GM12801 (cell line): ENCODE results near the gene AP5Z1.

Experiments
- TF ChIP-seq, protein P1 (sequence below): IDR thresholded peaks from one replicate; pipeline ENCODE4 v1.5.1; 2011; ENCODE audit warnings: control low read depth; ENCODE audit not compliant: insufficient read length; ENCODE audit errors: extremely low read depth

Gene AP5Z1

DNA sequence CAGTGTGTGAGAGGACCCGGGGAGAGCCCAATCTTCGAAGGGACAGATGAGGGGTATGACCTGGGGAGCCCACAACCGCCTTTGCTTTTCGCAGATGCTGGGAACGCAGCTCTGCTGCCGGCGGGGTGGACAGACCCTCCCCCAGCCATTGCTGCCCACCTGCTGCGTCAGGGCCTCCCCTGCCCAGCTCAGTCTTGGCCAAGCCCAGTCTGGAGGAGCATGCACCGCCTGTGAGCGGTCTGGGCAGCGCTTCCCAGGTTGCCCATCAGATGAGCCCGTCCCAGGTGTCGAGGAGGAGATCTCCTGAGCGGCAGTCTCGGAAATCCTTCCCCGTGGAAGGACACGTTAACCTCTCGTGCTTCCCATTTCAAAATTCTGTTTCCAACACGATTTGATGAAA, 17.3 kb upstream of the AP5Z1 start:
- TF ChIP-seq, protein P1, sequence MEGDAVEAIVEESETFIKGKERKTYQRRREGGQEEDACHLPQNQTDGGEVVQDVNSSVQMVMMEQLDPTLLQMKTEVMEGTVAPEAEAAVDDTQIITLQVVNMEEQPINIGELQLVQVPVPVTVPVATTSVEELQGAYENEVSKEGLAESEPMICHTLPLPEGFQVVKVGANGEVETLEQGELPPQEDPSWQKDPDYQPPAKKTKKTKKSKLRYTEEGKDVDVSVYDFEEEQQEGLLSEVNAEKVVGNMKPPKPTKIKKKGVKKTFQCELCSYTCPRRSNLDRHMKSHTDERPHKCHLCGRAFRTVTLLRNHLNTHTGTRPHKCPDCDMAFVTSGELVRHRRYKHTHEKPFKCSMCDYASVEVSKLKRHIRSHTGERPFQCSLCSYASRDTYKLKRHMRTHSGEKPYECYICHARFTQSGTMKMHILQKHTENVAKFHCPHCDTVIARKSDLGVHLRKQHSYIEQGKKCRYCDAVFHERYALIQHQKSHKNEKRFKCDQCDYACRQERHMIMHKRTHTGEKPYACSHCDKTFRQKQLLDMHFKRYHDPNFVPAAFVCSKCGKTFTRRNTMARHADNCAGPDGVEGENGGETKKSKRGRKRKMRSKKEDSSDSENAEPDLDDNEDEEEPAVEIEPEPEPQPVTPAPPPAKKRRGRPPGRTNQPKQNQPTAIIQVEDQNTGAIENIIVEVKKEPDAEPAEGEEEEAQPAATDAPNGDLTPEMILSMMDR: no peak

DNA sequence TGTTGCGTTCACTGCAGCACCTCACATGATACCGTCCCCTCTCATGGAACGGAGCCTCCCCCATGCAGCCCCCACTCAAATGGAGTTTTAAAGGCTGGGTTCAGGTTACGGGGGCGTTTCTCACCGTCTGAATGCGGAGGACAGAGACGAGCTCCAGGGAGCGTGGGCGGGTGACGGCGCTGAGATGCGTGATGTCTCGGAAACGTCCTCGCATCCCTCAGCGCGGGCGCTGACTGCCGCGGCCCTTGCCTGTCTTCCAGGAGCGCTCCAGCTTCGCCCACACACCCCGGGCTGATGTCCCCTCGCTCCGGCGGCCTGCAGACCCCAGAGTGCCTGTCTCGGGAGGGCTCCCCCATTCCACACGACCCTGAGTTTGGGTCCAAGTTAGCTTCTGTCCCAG, 16.6 kb upstream of the AP5Z1 start:
- TF ChIP-seq, protein P1: no peak

DNA sequence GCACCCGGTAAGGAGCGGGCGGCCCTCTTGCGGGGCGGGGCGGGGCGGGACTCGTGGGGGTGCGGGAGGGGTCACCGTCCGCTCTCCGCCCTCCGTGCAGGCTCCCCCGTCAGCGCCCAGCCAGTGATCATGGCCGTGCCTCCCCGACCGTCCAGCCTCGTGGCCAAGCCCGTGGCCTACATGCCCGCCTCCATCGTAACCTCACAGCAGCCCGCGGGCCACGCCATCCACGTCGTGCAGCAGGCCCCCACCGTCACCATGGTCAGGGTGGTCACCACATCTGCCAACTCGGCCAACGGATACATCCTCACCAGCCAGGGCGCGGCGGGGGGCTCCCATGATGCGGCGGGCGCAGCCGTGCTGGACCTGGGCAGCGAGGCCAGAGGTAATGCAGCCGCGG, 16.2 kb upstream of the AP5Z1 start:
- TF ChIP-seq, protein P1: no peak

DNA sequence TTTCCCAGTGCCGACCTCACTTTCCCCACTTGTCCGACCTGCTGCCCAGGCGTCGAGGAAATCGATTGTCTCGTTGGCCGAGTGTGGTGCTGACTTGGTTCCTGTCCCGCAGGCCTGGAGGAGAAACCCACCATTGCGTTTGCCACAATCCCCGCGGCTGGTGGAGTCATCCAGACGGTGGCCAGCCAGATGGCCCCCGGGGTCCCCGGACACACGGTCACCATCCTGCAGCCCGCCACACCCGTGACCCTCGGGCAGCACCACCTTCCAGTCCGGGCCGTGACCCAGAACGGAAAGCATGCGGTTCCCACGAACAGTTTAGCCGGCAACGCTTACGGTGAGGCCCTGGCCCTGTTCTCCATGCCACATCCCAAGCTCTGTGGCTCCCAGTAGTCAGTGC, 14.5 kb upstream of the AP5Z1 start:
- TF ChIP-seq, protein P1: no peak

DNA sequence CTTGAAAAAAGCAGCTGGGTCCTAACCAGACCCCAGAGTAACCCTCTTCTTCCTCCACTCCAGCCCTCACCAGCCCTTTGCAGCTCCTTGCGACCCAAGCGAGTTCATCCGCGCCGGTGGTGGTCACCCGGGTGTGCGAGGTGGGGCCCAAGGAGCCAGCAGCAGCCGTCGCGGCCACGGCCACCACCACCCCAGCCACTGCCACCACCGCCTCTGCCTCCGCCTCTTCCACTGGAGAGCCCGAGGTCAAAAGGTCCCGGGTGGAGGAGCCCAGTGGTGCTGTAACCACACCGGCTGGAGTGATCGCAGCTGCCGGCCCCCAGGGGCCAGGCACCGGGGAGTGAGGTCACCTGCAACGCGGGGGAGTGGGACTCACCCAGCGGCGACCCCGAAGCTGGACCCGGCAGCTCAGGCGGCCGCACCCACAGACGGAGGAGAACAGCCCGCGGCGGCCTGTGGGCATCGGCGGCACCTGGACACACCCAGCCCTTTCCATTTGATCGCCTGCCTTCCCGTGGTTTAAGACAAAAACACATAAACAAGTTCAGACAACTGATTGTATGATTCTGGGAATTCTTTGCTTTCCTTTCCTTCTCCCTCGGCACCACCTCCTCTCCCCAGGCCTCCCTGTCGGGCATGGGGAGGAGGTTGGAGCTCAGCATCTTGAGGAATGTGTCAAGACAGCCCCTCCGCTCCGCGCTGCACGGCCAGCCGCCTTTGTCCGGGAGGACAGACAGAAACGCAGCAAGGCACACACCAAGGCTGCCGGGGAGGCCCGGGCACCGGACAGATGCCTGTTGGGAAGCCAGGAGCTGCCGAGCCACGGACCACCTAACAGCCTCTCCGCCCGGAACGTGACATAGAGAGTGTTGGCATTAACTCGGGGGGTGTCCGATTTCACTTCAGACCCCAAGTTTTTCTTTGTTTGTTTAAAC, 13.0 kb upstream of the AP5Z1 start:
- TF ChIP-seq, protein P1: no peak

DNA sequence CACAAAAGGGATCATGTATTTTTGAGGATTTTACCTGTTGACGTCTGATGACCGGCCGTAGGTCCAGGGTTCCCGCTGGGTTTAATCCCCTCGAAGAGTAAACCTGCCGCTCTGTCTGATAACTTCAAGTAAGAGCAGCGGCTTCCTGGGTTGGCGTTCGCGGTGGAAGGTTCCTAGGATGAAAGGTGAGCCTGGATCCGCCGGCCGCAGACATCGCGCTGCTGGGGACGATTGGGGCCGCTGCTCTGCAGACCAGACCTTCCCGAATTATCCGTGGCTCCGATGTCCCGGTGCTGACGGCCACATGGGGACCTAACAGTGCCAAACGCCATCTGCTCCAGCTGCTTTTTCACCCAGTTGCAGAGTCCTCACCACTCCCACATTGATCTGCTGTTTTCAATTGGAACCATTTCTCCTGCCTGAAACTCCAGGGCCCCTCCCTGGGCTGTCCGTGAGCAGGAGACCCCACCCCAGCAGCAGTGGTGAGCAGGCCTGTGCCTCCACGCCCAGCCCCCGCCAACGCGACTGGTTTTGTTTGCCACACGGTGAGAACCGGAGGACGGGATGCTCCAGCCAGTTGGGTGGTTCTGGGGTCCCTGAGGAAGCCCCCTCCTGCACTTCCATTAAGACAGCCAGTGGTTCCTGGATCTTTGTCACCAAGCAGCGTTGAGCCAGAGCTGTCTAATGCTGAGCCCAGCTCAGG, 12.2 kb upstream of the AP5Z1 start:
- TF ChIP-seq, protein P1: no peak

DNA sequence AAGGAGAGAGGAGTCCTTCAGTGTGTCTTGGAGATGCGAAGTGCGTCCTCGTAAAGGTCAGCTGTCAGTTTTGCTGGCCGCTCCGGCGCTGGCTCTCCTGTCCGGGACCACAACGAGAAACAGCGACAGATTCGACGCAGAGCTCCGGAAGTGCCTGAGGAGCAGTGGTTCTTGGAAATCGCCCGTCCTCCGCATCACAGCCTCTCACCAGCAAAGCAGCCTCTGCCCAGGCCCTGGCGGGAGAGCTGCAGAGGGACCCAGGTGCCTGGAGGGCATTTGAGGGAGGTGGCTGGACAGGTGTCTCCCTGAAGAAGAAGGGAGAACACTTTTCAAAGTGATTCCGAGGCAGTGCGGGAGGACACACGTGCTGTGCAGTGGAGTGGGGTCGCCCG, 11.6 kb upstream of the AP5Z1 start:
- TF ChIP-seq, protein P1: no peak
